Measurements from ENCODE around the gene PLXNB1. TPM values are rescaled to one million over a fixed set of nuclear protein-coding genes. Genes with fewer than 3 reads are reported as not detected.
A peak's percentile ranks its signal among the peaks of the same experiment; 100 is the strongest.

The PLXNB1 gene
- total and polyA plus RNA-seq, 2 of the 13 experiments (the other 11 are each of a cell fraction or from before 2014, with no cell fraction given) = 86.0 to 143 TPM

GRCh38 chr3:48431224-48432029 is 1.5 kb upstream of the PLXNB1 start (continued):
- TF ChIP-seq GRHL1 (CRISPR knock-in tag; conservative IDR thresholded peaks at IDR 0.05) = no peak
- peak; percentile 75 for TF ChIP-seq ZNF687 (CRISPR knock-in tag; IDR thresholded peaks at IDR 0.05)
- TF ChIP-seq LBX2 (CRISPR knock-in tag; IDR thresholded peaks at IDR 0.05; ENCODE audit: borderline replicate concordance) = no peak
- TF ChIP-seq TEF (CRISPR knock-in tag; IDR thresholded peaks at IDR 0.05) = no peak
- peak; percentile 65; the same call in 1 of the 2 replicates for TF ChIP-seq YEATS4 (CRISPR knock-in tag; IDR thresholded peaks at IDR 0.05; ENCODE audit: borderline replicate concordance)
- TF ChIP-seq MTERF4 (CRISPR knock-in tag; IDR thresholded peaks at IDR 0.05) = 0 out of 2 replicates have a peak, but pooled peaks have one; percentile 66
- no peak for TF ChIP-seq SCMH1 (CRISPR knock-in tag; IDR thresholded peaks at IDR 0.05; ENCODE audit: borderline replicate concordance)
- TF ChIP-seq ZBTB46 (CRISPR knock-in tag; IDR thresholded peaks at IDR 0.05; ENCODE audit: borderline replicate concordance) = no peak
- no peak for TF ChIP-seq U2AF2 (IDR thresholded peaks at IDR 0.05; ENCODE audit: low read depth, low read length)
- no peak for TF ChIP-seq ZNF30 (CRISPR knock-in tag; IDR thresholded peaks at IDR 0.05)
- TF ChIP-seq KLF6 (CRISPR knock-in tag; IDR thresholded peaks at IDR 0.05) = no peak
- TF ChIP-seq ZBTB34 (CRISPR knock-in tag; IDR thresholded peaks at IDR 0.05) = peak; percentile 80
- no peak for TF ChIP-seq ZSCAN5A (CRISPR knock-in tag; IDR thresholded peaks at IDR 0.05; ENCODE audit: borderline replicate concordance)
- TF ChIP-seq EZH2 (conservative IDR thresholded peaks at IDR 0.05; ENCODE audit: low read depth, low read length) = no peak

Data from HepG2 (cell line).